ENCODE measurements around the gene HLCS. TPM values are rescaled to one million over a fixed set of nuclear protein-coding genes. Genes with fewer than 3 reads are reported as not detected.

The HLCS gene
- total RNA-seq, 1 donor from 2014 or later: 10.3 TPM

DNA sequence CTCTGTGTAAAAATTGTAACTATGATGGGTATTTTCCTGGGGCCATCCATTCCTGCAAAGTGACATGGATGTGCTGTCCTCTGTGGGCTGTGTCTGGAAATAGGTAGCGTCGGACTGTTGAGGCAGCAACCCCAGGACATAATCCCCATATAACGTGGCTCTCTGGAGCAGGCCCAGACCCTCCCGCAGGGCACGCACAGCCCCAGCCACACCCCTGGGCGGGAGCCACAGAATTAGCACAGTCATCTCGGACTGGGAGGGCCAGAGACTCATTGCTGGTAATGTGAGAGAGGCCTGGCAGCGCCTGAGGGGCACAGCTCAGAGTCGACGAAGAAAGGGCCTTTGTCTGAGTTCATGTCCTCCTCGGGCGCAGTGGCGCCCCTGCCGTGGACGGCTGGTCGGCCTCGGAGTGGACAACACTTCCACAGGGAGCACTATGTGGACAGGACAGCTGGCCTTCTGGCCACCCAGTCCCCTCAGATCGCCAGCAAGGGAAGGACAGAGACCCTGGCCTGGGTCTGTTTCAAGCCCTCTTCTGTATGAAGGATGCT is 247.4 kb downstream of the HLCS start:
- Histone ChIP-seq H3K4me1 (no peaks in the 10 kb centered on the region), H3K9me3 (no peaks in the 10 kb centered on the region), H3K27me3 (no peaks in the 10 kb centered on the region), H3K4me3 (no peak overlapping the region), H3K27ac (no peak overlapping the region), H3K36me3 (no peaks in the 10 kb centered on the region)
- intact Hi-C loops (cut with DNase I): no loop called here
- no peak for DNase-seq (ENCODE audit: extremely low spot score in 2 of 2)
- TF ChIP-seq, protein P1, sequence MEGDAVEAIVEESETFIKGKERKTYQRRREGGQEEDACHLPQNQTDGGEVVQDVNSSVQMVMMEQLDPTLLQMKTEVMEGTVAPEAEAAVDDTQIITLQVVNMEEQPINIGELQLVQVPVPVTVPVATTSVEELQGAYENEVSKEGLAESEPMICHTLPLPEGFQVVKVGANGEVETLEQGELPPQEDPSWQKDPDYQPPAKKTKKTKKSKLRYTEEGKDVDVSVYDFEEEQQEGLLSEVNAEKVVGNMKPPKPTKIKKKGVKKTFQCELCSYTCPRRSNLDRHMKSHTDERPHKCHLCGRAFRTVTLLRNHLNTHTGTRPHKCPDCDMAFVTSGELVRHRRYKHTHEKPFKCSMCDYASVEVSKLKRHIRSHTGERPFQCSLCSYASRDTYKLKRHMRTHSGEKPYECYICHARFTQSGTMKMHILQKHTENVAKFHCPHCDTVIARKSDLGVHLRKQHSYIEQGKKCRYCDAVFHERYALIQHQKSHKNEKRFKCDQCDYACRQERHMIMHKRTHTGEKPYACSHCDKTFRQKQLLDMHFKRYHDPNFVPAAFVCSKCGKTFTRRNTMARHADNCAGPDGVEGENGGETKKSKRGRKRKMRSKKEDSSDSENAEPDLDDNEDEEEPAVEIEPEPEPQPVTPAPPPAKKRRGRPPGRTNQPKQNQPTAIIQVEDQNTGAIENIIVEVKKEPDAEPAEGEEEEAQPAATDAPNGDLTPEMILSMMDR (IDR thresholded peaks at IDR 0.05): no peak
- TF ChIP-seq POLR2AphosphoS5 (IDR thresholded peaks at IDR 0.05; ENCODE audit: insufficient read depth in 1 of 2, low read depth in 1 of 2) (no peak), POLR2A (IDR thresholded peaks at IDR 0.05) (no peak)

DNA sequence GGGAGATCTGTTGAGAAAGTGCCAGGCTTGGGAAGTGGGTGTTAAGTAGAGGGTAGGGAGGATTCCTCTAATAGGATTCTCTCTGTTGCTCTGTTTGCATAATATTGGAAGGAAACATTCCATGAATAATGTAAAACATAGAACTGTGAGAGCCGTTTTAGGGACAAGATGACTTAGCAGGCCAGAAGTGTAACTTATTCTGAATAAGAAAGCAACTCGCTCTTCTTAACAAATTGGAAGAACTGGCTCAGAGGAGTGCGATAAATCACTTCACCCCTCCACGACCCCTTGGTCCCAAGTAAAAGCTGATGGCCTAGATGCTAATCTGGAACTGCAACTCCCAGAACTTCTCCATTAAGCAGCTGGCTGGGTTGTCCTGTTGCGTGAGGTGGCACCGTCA is 248.5 kb downstream of the HLCS start:
- Histone ChIP-seq H3K27me3 (no peaks in the 10 kb centered on the region), H3K27ac (no peak overlapping the region), H3K4me3 (no peak overlapping the region), H3K36me3 (no peaks in the 10 kb centered on the region), H3K4me1 (no peaks in the 10 kb centered on the region), H3K9me3 (no peaks in the 10 kb centered on the region)
- intact Hi-C loops (cut with DNase I): no loop called here
- TF ChIP-seq POLR2A (IDR thresholded peaks at IDR 0.05) (no peak), POLR2AphosphoS5 (IDR thresholded peaks at IDR 0.05; ENCODE audit: insufficient read depth in 1 of 2, low read depth in 1 of 2) (no peak)
- TF ChIP-seq, protein P1 (IDR thresholded peaks at IDR 0.05): no peak
- DNase-seq (ENCODE audit: extremely low spot score in 2 of 2): no peak

DNA sequence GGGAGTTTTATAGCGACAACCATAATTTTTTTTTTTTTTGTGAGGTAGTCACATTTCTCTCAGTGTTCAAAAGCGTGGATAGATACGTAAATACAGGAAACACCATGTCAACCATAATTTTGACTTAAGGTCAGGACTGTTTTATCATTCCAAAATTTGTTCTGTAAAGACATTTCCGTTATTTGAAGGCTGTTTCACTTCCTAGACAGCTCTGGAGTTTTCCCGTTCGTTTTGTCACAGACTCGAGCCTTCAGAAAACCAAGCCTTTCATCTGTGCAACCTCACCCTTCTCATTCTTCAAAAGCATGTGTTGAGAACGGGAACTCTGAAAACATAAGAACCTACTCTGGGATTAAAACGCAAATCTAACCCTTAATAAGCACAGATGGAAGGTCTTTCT is 249.6 kb downstream of the HLCS start:
- TF ChIP-seq POLR2AphosphoS5 (IDR thresholded peaks at IDR 0.05; ENCODE audit: insufficient read depth in 1 of 2, low read depth in 1 of 2) (no peak), POLR2A (IDR thresholded peaks at IDR 0.05) (no peak)
- TF ChIP-seq, protein P1 (IDR thresholded peaks at IDR 0.05): no peak
- H3K27ac ChIP-seq: no peak overlapping the region
- H3K4me1 ChIP-seq: no peaks in the 10 kb centered on the region
- no peak for DNase-seq (ENCODE audit: extremely low spot score in 2 of 2)
- H3K36me3 ChIP-seq: no peaks in the 10 kb centered on the region
- H3K27me3 ChIP-seq: peaks cover 5% of the 10 kb centered on the region
- intact Hi-C loops (cut with DNase I): no loop called here
- H3K4me3 ChIP-seq: no peak overlapping the region
- no peaks in the 10 kb centered on the region for H3K9me3 ChIP-seq

DNA sequence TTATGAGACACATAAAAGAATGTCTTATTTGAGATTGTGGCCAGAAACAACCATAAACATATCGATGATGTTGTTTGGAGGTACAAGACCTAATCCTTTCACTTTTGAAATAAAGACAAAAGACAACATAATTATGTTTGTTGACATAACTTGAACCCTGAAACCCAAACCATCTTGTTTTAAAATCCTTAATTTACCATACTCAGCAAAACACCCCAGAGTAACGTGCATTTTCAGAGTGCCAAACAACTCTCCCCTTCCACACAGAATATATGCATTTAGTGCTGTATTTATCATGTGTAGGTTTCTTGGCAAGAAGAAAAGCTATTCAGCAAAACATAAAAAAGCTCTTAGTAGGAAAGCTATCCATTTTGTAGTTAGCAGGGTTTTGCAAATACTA is 250.1 kb downstream of the HLCS start:
- Histone ChIP-seq H3K27me3 (peaks cover 5% of the 10 kb centered on the region), H3K27ac (no peak overlapping the region), H3K4me3 (no peak overlapping the region), H3K9me3 (no peaks in the 10 kb centered on the region), H3K36me3 (no peaks in the 10 kb centered on the region), H3K4me1 (no peaks in the 10 kb centered on the region)
- intact Hi-C loops (cut with DNase I): no loop called here
- TF ChIP-seq, protein P1 (IDR thresholded peaks at IDR 0.05): no peak
- TF ChIP-seq POLR2A (IDR thresholded peaks at IDR 0.05) (no peak), POLR2AphosphoS5 (IDR thresholded peaks at IDR 0.05; ENCODE audit: insufficient read depth in 1 of 2, low read depth in 1 of 2) (no peak)
- DNase-seq (ENCODE audit: extremely low spot score in 2 of 2): no peak

DNA sequence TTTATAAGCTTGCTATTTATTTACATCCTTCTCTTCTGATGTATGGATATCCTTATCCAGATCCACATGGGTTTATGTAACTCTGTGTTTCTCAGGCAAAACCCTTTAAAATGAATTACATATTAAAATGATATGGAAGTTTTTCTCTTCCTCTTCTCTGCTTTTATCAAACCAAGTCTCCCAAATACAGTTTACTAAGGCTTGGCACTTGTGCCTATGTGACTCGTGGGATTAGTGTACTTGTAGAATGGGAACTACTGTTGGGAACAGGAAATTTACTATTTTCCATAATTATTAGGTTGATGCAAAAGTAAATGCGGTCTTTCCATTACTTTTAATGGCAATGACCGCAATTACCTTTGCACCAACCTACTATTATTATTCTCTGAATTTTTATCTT is 252.7 kb downstream of the HLCS start:
- no peak for TF ChIP-seq POLR2A (IDR thresholded peaks at IDR 0.05)
- TF ChIP-seq POLR2AphosphoS5 (IDR thresholded peaks at IDR 0.05; ENCODE audit: insufficient read depth in 1 of 2, low read depth in 1 of 2): no peak
- TF ChIP-seq, protein P1 (IDR thresholded peaks at IDR 0.05): no peak
- H3K27me3 ChIP-seq: peaks cover 11% of the 10 kb centered on the region
- intact Hi-C loops (cut with DNase I): no loop called here

More for the DNA sequence above, 252.7 kb downstream of the HLCS start:
- Histone ChIP-seq H3K4me3 (no peak overlapping the region), H3K4me1 (peaks cover 7% of the 10 kb centered on the region), H3K27ac (no peak overlapping the region), H3K9me3 (no peaks in the 10 kb centered on the region), H3K36me3 (no peaks in the 10 kb centered on the region)
- no peak for DNase-seq (ENCODE audit: extremely low spot score in 2 of 2)
